H9 (cell line): ENCODE data around the gene TBC1D4. TPM values are rescaled to one million over a fixed set of nuclear protein-coding genes. Genes with fewer than 3 reads are reported as not detected.

Experiments
- DNase-seq: peaks from one replicate; pipeline ENCODE4 v3.0.0-alpha.2; 2017
- H2AFZ ChIP-seq: one replicate; pipeline ENCODE4 v1.6.1; 2013; ENCODE audit warnings: mild to moderate bottlenecking, low read length, control low read depth, moderate library complexity
- H2AK5ac ChIP-seq: 2 replicates; pipeline ENCODE4 v1.6.1; 2013; ENCODE audit warnings: low read length, control low read depth, mixed read lengths; ENCODE audit not compliant: insufficient read length
- H2BK120ac ChIP-seq: one replicate; pipeline ENCODE4 v1.6.1; 2013; ENCODE audit warnings: low read depth, mild to moderate bottlenecking, low read length, control low read depth, inconsistent platforms; ENCODE audit not compliant: poor library complexity, severe bottlenecking
- H2BK12ac ChIP-seq: 2 replicates; pipeline ENCODE4 v1.6.1; 2013; ENCODE audit warnings: low read length, control low read depth, mixed read lengths, low read depth; ENCODE audit not compliant: insufficient read length
- H2BK15ac ChIP-seq: 2 replicates; pipeline ENCODE4 v1.6.1; 2013; ENCODE audit warnings: low read depth, low read length, control low read depth
- H2BK20ac ChIP-seq: one replicate; pipeline ENCODE4 v1.6.1; 2013; ENCODE audit warnings: low read depth, mild to moderate bottlenecking, low read length, control low read depth, inconsistent platforms; ENCODE audit not compliant: poor library complexity, severe bottlenecking
- H2BK5ac ChIP-seq: 2 replicates; pipeline ENCODE4 v1.6.1; 2013; ENCODE audit warnings: low read length, control low read depth, mixed read lengths; ENCODE audit not compliant: insufficient read length
- H3K14ac ChIP-seq: 2 replicates; pipeline ENCODE4 v1.6.1; 2013; ENCODE audit warnings: low read length, control low read depth; ENCODE audit not compliant: insufficient read depth
- H3K18ac ChIP-seq: 2 replicates; pipeline ENCODE4 v1.6.1; 2013; ENCODE audit warnings: low read depth, mild to moderate bottlenecking, mixed read lengths, low read length, control low read depth; ENCODE audit not compliant: insufficient read length
- H3K23ac ChIP-seq: 2 replicates; pipeline ENCODE4 v1.6.1; 2013; ENCODE audit warnings: low read length, control low read depth, mixed read lengths, low read depth; ENCODE audit not compliant: insufficient read length
- H3K23me2 ChIP-seq: 2 replicates; pipeline ENCODE4 v1.6.1; 2013; ENCODE audit warnings: low read depth, mild to moderate bottlenecking, mixed read lengths, low read length, control low read depth; ENCODE audit not compliant: insufficient read length, poor library complexity, severe bottlenecking
- H3K27ac ChIP-seq: 2 replicates; pipeline ENCODE4 v1.5.1; 2013; ENCODE audit warnings: low read length, control low read depth, mixed read lengths, low read depth; ENCODE audit not compliant: insufficient read length
- H3K27me3 ChIP-seq: 2 replicates; pipeline ENCODE4 v1.6.1; 2013; ENCODE audit warnings: low read length, control low read depth, inconsistent platforms; ENCODE audit not compliant: insufficient read depth
- H3K4ac ChIP-seq: 2 replicates; pipeline ENCODE4 v1.6.1; 2013; ENCODE audit warnings: low read depth, mild to moderate bottlenecking, control low read depth, inconsistent platforms, low read length, moderate library complexity
- H3K4me1 ChIP-seq: 2 replicates; pipeline ENCODE4 v1.6.1; 2013; ENCODE audit warnings: low read length, control low read depth, inconsistent platforms; ENCODE audit not compliant: insufficient read depth
- H3K4me2 ChIP-seq: 2 replicates; pipeline ENCODE4 v1.6.1; 2013; ENCODE audit warnings: low read length, control low read depth, mixed read lengths; ENCODE audit not compliant: insufficient read length, insufficient read depth
- H3K56ac ChIP-seq: 2 replicates; pipeline ENCODE4 v1.6.1; 2013; ENCODE audit warnings: low read depth, mild to moderate bottlenecking, mixed read lengths, low read length, control low read depth; ENCODE audit not compliant: insufficient read length
- H3K79me1 ChIP-seq: 2 replicates; pipeline ENCODE4 v1.6.1; 2013; ENCODE audit warnings: low read depth, mild to moderate bottlenecking, moderate library complexity, low read length, control low read depth, inconsistent platforms; ENCODE audit not compliant: insufficient read depth, poor library complexity, severe bottlenecking
- H3K79me2 ChIP-seq: 2 replicates; pipeline ENCODE4 v1.6.1; 2013; ENCODE audit warnings: low read length, control low read depth, inconsistent platforms; ENCODE audit not compliant: insufficient read depth
- H3K9ac ChIP-seq: 2 replicates; pipeline ENCODE4 v1.6.1; 2013; ENCODE audit warnings: low read length, control low read depth, mixed read lengths; ENCODE audit not compliant: insufficient read length; ENCODE audit errors: extremely low read depth
- H3K9me3 ChIP-seq: one replicate; pipeline ENCODE4 v1.6.1; 2013; ENCODE audit warnings: low read depth, low read length, inconsistent platforms; ENCODE audit not compliant: control insufficient read depth
- H3T11ph ChIP-seq: one replicate; pipeline ENCODE4 v1.6.1; 2013; ENCODE audit warnings: mild to moderate bottlenecking, low read length, control low read depth, inconsistent platforms
- H4K20me1 ChIP-seq: one replicate; pipeline ENCODE4 v1.6.1; 2013; ENCODE audit not compliant: control insufficient read depth, insufficient read length, insufficient read depth
- H4K5ac ChIP-seq: 2 replicates; pipeline ENCODE4 v1.6.1; 2013; ENCODE audit warnings: low read depth, mild to moderate bottlenecking, mixed read lengths, low read length, control low read depth; ENCODE audit not compliant: insufficient read length
- H4K8ac ChIP-seq: replicated peaks from 2 replicates; pipeline ENCODE4 v1.6.1; 2013; ENCODE audit warnings: low read length, control low read depth, mixed read lengths, low read depth; ENCODE audit not compliant: insufficient read length
- H4K91ac ChIP-seq: 2 replicates; pipeline ENCODE4 v1.6.1; 2013; ENCODE audit warnings: low read depth, mild to moderate bottlenecking, moderate library complexity, mixed read lengths, low read length, control low read depth; ENCODE audit not compliant: insufficient read length
- H3K27ac Mint-ChIP-seq, 3 experiments: 2 replicates in 2 of 3; 3 replicates in 1 of 3; pipeline ENCODE4 v1.8.0; 2020 to 2021; ENCODE audit warnings: mixed read lengths in 3 of 3, mild to moderate bottlenecking in 1 of 3, moderate library complexity in 1 of 3
- H3K27me3 Mint-ChIP-seq: 2 replicates; pipeline ENCODE4 v1.8.0; 2021; ENCODE audit warnings: low read depth, mild to moderate bottlenecking, moderate library complexity, mixed read lengths
- H3K36me3 Mint-ChIP-seq, 3 experiments: 2 replicates in 2 of 3; 3 replicates in 1 of 3; pipeline ENCODE4 v1.8.0; 2020 to 2021; ENCODE audit warnings: low read depth in 3 of 3, mixed read lengths in 3 of 3; ENCODE audit not compliant: insufficient read depth in 1 of 3
- H3K4me1 Mint-ChIP-seq, 2 experiments: 2 replicates each; pipeline ENCODE4 v1.8.0; 2020; ENCODE audit warnings: mixed read lengths in 2 of 2
- H3K4me3 Mint-ChIP-seq, 2 experiments: 2 replicates in 1 of 2; 3 replicates in 1 of 2; pipeline ENCODE4 v1.8.0; 2020 to 2021; ENCODE audit warnings: mild to moderate bottlenecking in 2 of 2, mixed read lengths in 2 of 2, moderate library complexity in 1 of 2
- H3K9me3 Mint-ChIP-seq, 2 experiments: 2 replicates in 1 of 2; 3 replicates in 1 of 2; pipeline ENCODE4 v1.8.0; 2020; ENCODE audit warnings: mild to moderate bottlenecking in 2 of 2, mixed read lengths in 2 of 2, moderate library complexity in 1 of 2
- CTCF ChIP-seq: fragments of 200-600 bp; sonication (generic); conservative IDR thresholded peaks from 3 replicates; pipeline ENCODE4 v1.8.0; 2021; ENCODE audit warnings: antibody characterized with exemption, mild to moderate bottlenecking
- WGBS: extraction: QIAGEN DNeasy Blood & Tissue Kit; methylation state at CpG from one replicate; pipeline ENCODE4 v1.1.7; 2013; ENCODE audit warnings: missing lambda C conversion rate, low lambda C conversion rate, mixed read lengths; ENCODE audit not compliant: insufficient read length; ENCODE audit errors: extremely low coverage; 5-methylcytosine and 5-hydroxymethylcytosine counted together
- total RNA-seq: library from RNA; stranded (reverse); gene quantifications from 2 replicates; pipeline ENCODE4 v1.2.1, GENCODE V29; 2021

The TBC1D4 gene
- total RNA-seq, 1 experiment from 2014 or later = 10.5 TPM

GRCh38 chr13:75446874-75447273, 35.1 kb downstream of the TBC1D4 start:
- whole genome bisulfite sequencing = 100% methylated on average over 2 of the region's 3 CpGs
- H2AK5ac ChIP-seq = no peak overlapping the region
- no peak overlapping the region for H3K27ac Mint-ChIP-seq
- H2BK120ac ChIP-seq = no peak overlapping the region
- H3K4ac ChIP-seq = no peak overlapping the region
- no peak overlapping the region for H3K27ac ChIP-seq
- no peak overlapping the region for H2BK5ac ChIP-seq
- H3K36me3 Mint-ChIP-seq = peaks cover 0 to 21% (median 0%) of the 10 kb centered on the region in 3 experiments; a peak in 2 of 7 replicates
- H4K20me1 ChIP-seq = no peaks in the 10 kb centered on the region
- no peak overlapping the region for H2AFZ ChIP-seq
- no peaks in the 10 kb centered on the region for H3K27me3 ChIP-seq
- H3K23me2 ChIP-seq = no peaks in the 10 kb centered on the region
- no peak overlapping the region for H3K23ac ChIP-seq
- H2BK15ac ChIP-seq = no peak overlapping the region
- no peak overlapping the region for H3K9ac ChIP-seq
- no peak overlapping the region for H3K4me2 ChIP-seq
- no peak overlapping the region for H3K14ac ChIP-seq
- no peaks in the 10 kb centered on the region for H3K27me3 Mint-ChIP-seq
- no peaks in the 10 kb centered on the region for H3K4me1 ChIP-seq
- H3K79me1 ChIP-seq = no peaks in the 10 kb centered on the region
- H4K8ac ChIP-seq = no peak overlapping the region
- TF ChIP-seq CTCF = no peak
- H3T11ph ChIP-seq = no peak overlapping the region
- H2BK20ac ChIP-seq = no peak overlapping the region
- peaks cover 8 to 9% of the 10 kb centered on the region in 2 experiments for H3K4me1 Mint-ChIP-seq
- H3K9me3 Mint-ChIP-seq = peaks cover 4 to 6% of the 10 kb centered on the region in 2 experiments; a peak in 3 of 5 replicates
- no peak overlapping the region for H2BK12ac ChIP-seq
- no peaks in the 10 kb centered on the region for H3K79me2 ChIP-seq
- no peak for DNase-seq
- no peak overlapping the region for H3K4me3 Mint-ChIP-seq
- H3K9me3 ChIP-seq = no peaks in the 10 kb centered on the region
- no peak overlapping the region for H3K56ac ChIP-seq
- no peak overlapping the region for H4K5ac ChIP-seq
- no peak overlapping the region for H3K18ac ChIP-seq
- H4K91ac ChIP-seq = no peak overlapping the region
